Suprapubic skin (tissue), 4 donors: ENCODE measurements around the gene COLEC11. TPM values are rescaled to one million over a fixed set of nuclear protein-coding genes. Genes with fewer than 3 reads are reported as not detected.

ENCODE experiments used
- DNase-seq, 2 donors: peaks; one replicate each; pipeline ENCODE4 v3.0.0-alpha.2; 2019; ENCODE audit warnings: low spot score in 2 of 2
- H3K27ac ChIP-seq: fragments of 200-600 bp; sonication (generic); one replicate; pipeline ENCODE4 v1.5.1; 2019
- H3K27me3 ChIP-seq: fragments of 200-600 bp; sonication (generic); one replicate; pipeline ENCODE4 v1.5.1; 2019
- H3K36me3 ChIP-seq: fragments of 200-600 bp; sonication (generic); one replicate; pipeline ENCODE4 v1.5.1; 2019
- H3K4me1 ChIP-seq: fragments of 200-600 bp; sonication (generic); one replicate; pipeline ENCODE4 v1.5.1; 2019
- H3K4me3 ChIP-seq: fragments of 200-600 bp; sonication (generic); one replicate; pipeline ENCODE4 v1.5.1; 2019; ENCODE audit warnings: mild to moderate bottlenecking
- H3K9me3 ChIP-seq: fragments of 200-600 bp; sonication (generic); one replicate; pipeline ENCODE4 v1.5.1; 2019
- CTCF ChIP-seq, 2 donors: fragments of 200-600 bp in 1 of 2; fragments of 450-650 bp in 1 of 2; sonication (generic) in 1 of 2; IDR thresholded peaks; one replicate each; pipeline ENCODE4 v1.5.1; 2016 to 2019; ENCODE audit warnings: antibody characterized with exemption in 2 of 2, mild to moderate bottlenecking in 1 of 2, moderate library complexity in 1 of 2
- EP300 ChIP-seq: sonication (generic); formaldehyde crosslinking; IDR thresholded peaks from one replicate; pipeline ENCODE4 v1.6.1; 2017; ENCODE audit warnings: antibody characterized with exemption
- POLR2A ChIP-seq, 2 donors: fragments of 450-650 bp; IDR thresholded peaks; one replicate each; pipeline ENCODE4 v1.6.1; 2017; ENCODE audit warnings: antibody characterized with exemption in 2 of 2, mild to moderate bottlenecking in 2 of 2, moderate library complexity in 2 of 2
- POLR2AphosphoS5 ChIP-seq, 3 donors: sonication (generic); formaldehyde crosslinking; IDR thresholded peaks; one replicate each; pipeline ENCODE4 v1.6.1; 2017; ENCODE audit warnings: antibody characterized with exemption in 3 of 3
- WGBS: methylation state at CpG from one replicate; pipeline ENCODE4 v1.1.5; 2018; 5-methylcytosine and 5-hydroxymethylcytosine counted together
- total RNA-seq, 4 donors: library from RNA; depleted of rRNA; stranded (reverse); fragments of >200 nt; gene quantifications; one replicate each; pipeline ENCODE4 v1.1.0, GENCODE V29; 2016

Gene COLEC11
- total RNA-seq, 4 donors from 2014 or later, result 0.39 to 0.68 TPM; not detected in 2

DNA sequence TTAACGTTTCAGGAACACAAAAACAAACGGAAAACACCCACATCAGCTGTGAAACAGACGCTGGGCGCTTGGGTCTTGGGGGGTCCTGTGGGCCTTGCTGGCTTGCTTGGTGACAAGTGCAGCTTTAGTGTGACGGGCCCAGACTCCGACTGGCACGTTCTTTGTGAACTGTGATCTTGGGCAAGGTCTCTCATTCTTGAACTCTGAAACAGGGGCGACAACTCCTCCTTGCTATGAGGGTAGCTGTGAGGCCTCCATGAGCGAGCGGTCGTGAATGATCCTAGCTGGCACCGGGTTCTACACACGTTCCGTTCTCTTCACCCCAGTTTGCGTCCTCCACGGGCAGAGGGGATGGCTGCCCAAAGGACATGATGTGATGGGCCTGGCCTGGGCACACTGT, 8.7 kb upstream of the COLEC11 start:
- peaks cover 32% of the 10 kb centered on the region for H3K36me3 ChIP-seq
- WGBS, result 92% methylated on average over 16 of the region's 16 CpGs
- TF ChIP-seq POLR2AphosphoS5 (IDR thresholded peaks at IDR 0.05) (no peak), EP300 (no peak), POLR2A (IDR thresholded peaks at IDR 0.05) (no peak), CTCF (IDR thresholded peaks at IDR 0.05) (no peak)
- H3K4me3 ChIP-seq, result no peak overlapping the region
- H3K27ac ChIP-seq, result no peak overlapping the region
- no peak for DNase-seq
- H3K9me3 ChIP-seq, result no peaks in the 10 kb centered on the region
- no peaks in the 10 kb centered on the region for H3K27me3 ChIP-seq
- no peaks in the 10 kb centered on the region for H3K4me1 ChIP-seq

GRCh38 chr2:3587021-3587420, 7.9 kb upstream of the COLEC11 start:
- TF ChIP-seq POLR2A (IDR thresholded peaks at IDR 0.05) (no peak), CTCF (IDR thresholded peaks at IDR 0.05) (no peak), EP300 (no peak), POLR2AphosphoS5 (IDR thresholded peaks at IDR 0.05) (no peak)
- DNase-seq, result no peak
- no peak overlapping the region for H3K27ac ChIP-seq
- no peaks in the 10 kb centered on the region for H3K27me3 ChIP-seq
- H3K36me3 ChIP-seq, result peaks cover 24% of the 10 kb centered on the region
- no peaks in the 10 kb centered on the region for H3K4me1 ChIP-seq
- no peak overlapping the region for H3K4me3 ChIP-seq
- H3K9me3 ChIP-seq, result no peaks in the 10 kb centered on the region
- WGBS, result 85% methylated on average over 5 of the region's 5 CpGs

- no peak overlapping the region for H3K27ac ChIP-seq
Observed at GRCh38 chr2:3587432-3587831, 7.5 kb upstream of the COLEC11 start.

DNA sequence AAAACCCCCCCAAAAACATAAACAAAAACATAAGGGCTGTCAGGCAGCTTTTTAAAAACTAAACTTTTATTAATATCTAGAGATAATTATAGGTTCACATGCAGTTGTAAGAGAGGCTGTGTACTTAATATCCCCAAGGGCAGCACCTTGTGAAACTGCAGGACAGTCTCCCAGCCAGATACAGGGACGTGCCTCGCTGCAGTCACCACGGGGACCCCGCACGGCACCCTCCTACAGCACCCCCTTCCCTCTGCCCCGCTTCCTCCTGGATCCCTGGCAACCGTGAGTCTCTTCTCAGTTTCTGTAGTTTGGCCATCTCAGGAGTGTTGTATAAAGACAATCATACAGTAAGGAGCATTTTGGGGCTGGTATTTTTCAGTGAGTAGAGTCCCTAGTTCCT, 6.8 kb upstream of the COLEC11 start:
- TF ChIP-seq EP300 (no peak), POLR2AphosphoS5 (IDR thresholded peaks at IDR 0.05) (no peak), POLR2A (IDR thresholded peaks at IDR 0.05) (no peak), CTCF (IDR thresholded peaks at IDR 0.05) (no peak)
- Histone ChIP-seq H3K4me1 (no peaks in the 10 kb centered on the region), H3K4me3 (no peak overlapping the region), H3K9me3 (no peaks in the 10 kb centered on the region), H3K27ac (no peak overlapping the region), H3K36me3 (peaks cover 18% of the 10 kb centered on the region), H3K27me3 (no peaks in the 10 kb centered on the region)
- no peak for DNase-seq
- 92% methylated on average over 7 of the region's 7 CpGs for WGBS

More at GRCh38 chr2:3587432-3587831, 7.5 kb upstream of the COLEC11 start:
- 88% methylated on average over 6 of the region's 6 CpGs for WGBS
- Histone ChIP-seq H3K9me3 (no peaks in the 10 kb centered on the region), H3K4me3 (no peak overlapping the region), H3K27me3 (no peaks in the 10 kb centered on the region), H3K4me1 (no peaks in the 10 kb centered on the region), H3K36me3 (peaks cover 20% of the 10 kb centered on the region)
- TF ChIP-seq POLR2AphosphoS5 (IDR thresholded peaks at IDR 0.05), result no peak
- TF ChIP-seq EP300, result no peak
- no peak for TF ChIP-seq POLR2A (IDR thresholded peaks at IDR 0.05)
- no peak for TF ChIP-seq CTCF (IDR thresholded peaks at IDR 0.05)
- DNase-seq, result no peak

DNA sequence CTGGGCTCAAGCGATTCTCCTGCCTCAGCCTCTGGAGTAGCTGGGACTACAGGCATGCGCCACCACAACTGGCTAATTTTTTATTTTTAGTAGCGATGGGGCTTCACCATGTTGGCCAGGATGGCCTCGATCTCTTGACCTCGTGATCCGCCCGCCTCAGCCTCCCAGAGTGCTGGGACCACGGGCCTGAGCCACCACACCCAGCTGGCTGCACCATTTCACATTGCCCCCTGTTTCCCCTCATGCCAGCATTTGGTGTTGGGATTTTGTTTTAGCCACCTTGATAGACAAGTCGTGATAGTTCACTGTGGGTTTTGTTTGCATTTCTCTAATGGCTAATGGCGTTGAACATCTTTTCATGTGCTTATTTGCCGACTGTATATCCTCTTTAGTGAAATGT, 5.8 kb upstream of the COLEC11 start:
- H3K27ac ChIP-seq, result no peak overlapping the region
- no peaks in the 10 kb centered on the region for H3K27me3 ChIP-seq
- no peaks in the 10 kb centered on the region for H3K9me3 ChIP-seq
- no peak for DNase-seq
- no peaks in the 10 kb centered on the region for H3K4me1 ChIP-seq
- 94% methylated on average over 11 of the region's 11 CpGs for WGBS
- peaks cover 8% of the 10 kb centered on the region for H3K36me3 ChIP-seq
- TF ChIP-seq CTCF (IDR thresholded peaks at IDR 0.05) (no peak), EP300 (no peak), POLR2AphosphoS5 (IDR thresholded peaks at IDR 0.05) (no peak), POLR2A (IDR thresholded peaks at IDR 0.05) (no peak)
- no peak overlapping the region for H3K4me3 ChIP-seq
